Heart right ventricle (tissue), 16 donors: ENCODE results near the gene KLHDC8A. TPM values are rescaled to one million over a fixed set of nuclear protein-coding genes. Genes with fewer than 3 reads are reported as not detected.

Experiments
- ATAC-seq, 8 donors: fragments of 200-7000 bp; cut with Tn5 transposase; one replicate each; pipeline ENCODE4 v1.9.1; 2020; ENCODE audit warnings: mild to moderate bottlenecking in 8 of 8, moderate library complexity in 8 of 8, moderate number of reproducible peaks in 1 of 8
- DNase-seq, 2 donors: peaks; one replicate each; pipeline ENCODE4 v3.0.0-alpha.2; 2020
- H3K27ac ChIP-seq, 10 donors: fragments of 200-600 bp; sonication (generic) in 2 of 10; one replicate each; pipeline versions ENCODE4 v1.5.0 to v1.8.0; 2020 to 2022; ENCODE audit warnings: mild to moderate bottlenecking in 3 of 10
- H3K27me3 ChIP-seq, 7 donors: fragments of 200-600 bp; one replicate each; pipeline ENCODE4 v1.8.0; 2021 to 2022; ENCODE audit warnings: mild to moderate bottlenecking in 2 of 7
- H3K36me3 ChIP-seq, 9 donors: fragments of 200-600 bp; sonication (generic) in 1 of 9; one replicate each; pipeline versions ENCODE4 v1.5.0 to v1.8.0; 2020 to 2022; ENCODE audit warnings: mild to moderate bottlenecking in 2 of 9
- H3K4me1 ChIP-seq, 9 donors: fragments of 200-600 bp; sonication (generic) in 1 of 9; one replicate each; pipeline versions ENCODE4 v1.5.0 to v1.8.0; 2020 to 2022; ENCODE audit warnings: mild to moderate bottlenecking in 4 of 9
- H3K4me3 ChIP-seq, 10 donors: fragments of 200-600 bp; sonication (generic) in 2 of 10; one replicate each; pipeline versions ENCODE4 v1.5.0 to v1.8.0; 2020 to 2022; ENCODE audit warnings: mild to moderate bottlenecking in 7 of 10, moderate library complexity in 2 of 10
- H3K9me3 ChIP-seq, 11 donors: fragments of 200-600 bp in 10 of 11; sonication (generic) in 2 of 11; one replicate each; pipeline versions ENCODE4 v1.5.0 to v1.8.0; 2013 to 2022; ENCODE audit warnings: mild to moderate bottlenecking in 2 of 11, control low read depth in 1 of 11, moderate library complexity in 1 of 11
- WGBS, 2 donors: extraction: QIAGEN DNeasy Blood & Tissue Kit; methylation state at CpG; one replicate each; pipeline ENCODE4 v1.1.7; 2013; ENCODE audit warnings: inconsistent platforms in 1 of 2; 5-methylcytosine and 5-hydroxymethylcytosine counted together
- intact Hi-C, 10 donors: fragments of 100-400 bp; cut with DNase I; formaldehyde crosslinking; loops; one replicate each; pipeline versions ENCODE4 v1.11.1 to v1.14.2; 2022
- polyA plus RNA-seq, 2 donors: library from polyadenylated mRNA; stranded (reverse); fragments of 200-250 nt; gene quantifications; one replicate each; pipeline ENCODE4 v1.2.3, GENCODE V29; 2013
- total RNA-seq, 10 donors: library from RNA; stranded (reverse); fragmentation: NEBNext Ultra II Directional in 3 of 10; extraction: Animal tissue kit (Norgen Biotek cat#: 25700) in 3 of 10; gene quantifications; one replicate each; pipeline versions ENCODE4 v1.2.1 to v1.2.4, GENCODE V29; 2021 to 2023
- TF ChIP-seq, protein P1 (sequence below), 9 donors: fragments of 200-600 bp; sonication (generic) in 2 of 9; IDR thresholded peaks; one replicate each; pipeline versions ENCODE4 v1.5.0 to v1.8.0; 2021 to 2022; ENCODE audit warnings: antibody characterized with exemption in 9 of 9, mild to moderate bottlenecking in 5 of 9, moderate library complexity in 1 of 9
- donor health status: Arrhythmogenic right ventricular cardiomyopathy.
- donor health status: ischemic (EF 13 %, LVEDD 7.1; RV severe dilation, severe dysfunction).
- donor health status: healthy with polysubstance abuse.
- donor health status: DM: no; HTN: yes; CAD: no.
- donor health status: DM: no; HTN: no; CAD: no.
- donor health status: ischemic (EF 25% LVEDD 6.9; RV normal size, moderate dysfunction).
- donor health status: ischemic (EF 25% LVEDD 5.7; RV mildly dilated, moderate dysfunction).
- donor health status: healthy.
- donor health status: DM: yes; HTN: yes; CAD: no.
- donor health status: Ischemic cardiomyopathy.
- donor health status: ischemic (EF 35%, LVEDD 5.7; RV mildly dilated, moderate dysfunction).
- donor health status: nonischemic (EF 11% LVEDD 7.7; RV severe dilation, severe dysfunction).
- donor health status: DM: yes; HTN: yes; CAD: no.
- donor health status: PGD.
- donor health status: ischemic (EF 29% LVEDD 5.4; RV normal size, mild dysfunction).
- donor health status: nonischemic (EF 23%, LVEDD 6.1; RV moderate dilation, normal function).

KLHDC8A gene
- total and polyA plus RNA-seq, 12 donors: 0.15 to 0.16 TPM; not detected in 10

DNA sequence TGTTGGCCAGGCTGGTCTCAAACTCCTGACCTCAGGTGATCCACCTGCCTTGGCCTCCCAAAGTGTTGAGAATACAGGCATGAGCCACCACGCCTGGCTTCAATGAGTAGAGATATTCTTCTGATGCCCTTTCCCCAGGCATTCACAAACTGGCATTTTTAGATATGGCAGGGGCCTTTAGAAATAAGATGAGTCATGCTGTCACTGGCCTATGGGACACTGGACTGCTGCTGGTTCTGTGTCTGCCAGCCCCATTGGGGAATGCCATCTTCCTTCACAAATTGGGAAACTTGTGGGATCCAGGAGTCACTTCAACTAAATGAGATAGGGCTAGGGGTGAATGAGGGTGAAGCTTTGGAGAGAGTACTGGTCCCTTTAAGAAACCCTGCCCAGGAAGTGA lies 16.0 kb downstream of the KLHDC8A start:
- H3K27ac ChIP-seq: no peak overlapping the region
- H3K27me3 ChIP-seq: peaks cover 16 to 43% (median 30%) of the 10 kb centered on the region in 7 donors
- intact Hi-C loops: no loop called here
- ATAC-seq (peak in 1 of 8 donors; percentile 24), DNase-seq (no peak)
- no peaks in the 10 kb centered on the region for H3K9me3 ChIP-seq
- 92 to 100% methylated on average over 1 of the region's 1 CpG for WGBS, 2 donors
- H3K4me1 ChIP-seq: peaks cover 3 to 14% (median 13%) of the 10 kb centered on the region in 9 donors
- H3K4me3 ChIP-seq: no peak overlapping the region
- TF ChIP-seq, protein P1, sequence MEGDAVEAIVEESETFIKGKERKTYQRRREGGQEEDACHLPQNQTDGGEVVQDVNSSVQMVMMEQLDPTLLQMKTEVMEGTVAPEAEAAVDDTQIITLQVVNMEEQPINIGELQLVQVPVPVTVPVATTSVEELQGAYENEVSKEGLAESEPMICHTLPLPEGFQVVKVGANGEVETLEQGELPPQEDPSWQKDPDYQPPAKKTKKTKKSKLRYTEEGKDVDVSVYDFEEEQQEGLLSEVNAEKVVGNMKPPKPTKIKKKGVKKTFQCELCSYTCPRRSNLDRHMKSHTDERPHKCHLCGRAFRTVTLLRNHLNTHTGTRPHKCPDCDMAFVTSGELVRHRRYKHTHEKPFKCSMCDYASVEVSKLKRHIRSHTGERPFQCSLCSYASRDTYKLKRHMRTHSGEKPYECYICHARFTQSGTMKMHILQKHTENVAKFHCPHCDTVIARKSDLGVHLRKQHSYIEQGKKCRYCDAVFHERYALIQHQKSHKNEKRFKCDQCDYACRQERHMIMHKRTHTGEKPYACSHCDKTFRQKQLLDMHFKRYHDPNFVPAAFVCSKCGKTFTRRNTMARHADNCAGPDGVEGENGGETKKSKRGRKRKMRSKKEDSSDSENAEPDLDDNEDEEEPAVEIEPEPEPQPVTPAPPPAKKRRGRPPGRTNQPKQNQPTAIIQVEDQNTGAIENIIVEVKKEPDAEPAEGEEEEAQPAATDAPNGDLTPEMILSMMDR (IDR thresholded peaks at IDR 0.05): no peak
- H3K36me3 ChIP-seq: no peaks in the 10 kb centered on the region

DNA sequence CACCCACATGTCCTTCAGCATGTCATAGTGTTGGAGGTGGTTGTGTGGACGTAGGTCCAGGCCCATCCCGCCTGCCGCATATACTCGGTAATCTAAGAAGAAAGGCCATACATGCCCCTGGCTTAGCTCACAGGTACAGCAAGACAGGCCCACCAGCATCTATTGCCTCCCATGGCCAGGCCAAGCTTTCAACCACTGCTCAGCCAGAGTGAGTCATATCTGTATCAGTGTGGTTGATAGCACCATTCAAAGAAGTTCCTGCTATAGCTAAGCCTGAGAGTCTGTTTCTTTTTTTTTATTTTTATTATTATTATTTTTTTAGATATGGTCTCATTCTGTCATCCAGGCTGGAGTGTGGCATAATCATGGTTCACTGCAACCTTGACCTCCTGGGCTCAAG lies 17.0 kb downstream of the KLHDC8A start:
- no peaks in the 10 kb centered on the region for H3K36me3 ChIP-seq
- WGBS, 2 donors: 93 to 99% methylated on average over 4 of the region's 4 CpGs
- peaks cover 16 to 33% (median 22%) of the 10 kb centered on the region in 7 donors for H3K27me3 ChIP-seq
- peaks cover 3 to 14% (median 13%) of the 10 kb centered on the region in 9 donors for H3K4me1 ChIP-seq
- TF ChIP-seq, protein P1 (IDR thresholded peaks at IDR 0.05): no peak
- no peak overlapping the region for H3K4me3 ChIP-seq
- DNase-seq (no peak), ATAC-seq (no peak)
- intact Hi-C loops: loop anchor here in 1 of 10 donors (10.0 kb wide), 1 partner anchor 205 kb away; no protein-coding TSS in a partner anchor
- no peak overlapping the region for H3K27ac ChIP-seq
- H3K9me3 ChIP-seq: no peaks in the 10 kb centered on the region

DNA sequence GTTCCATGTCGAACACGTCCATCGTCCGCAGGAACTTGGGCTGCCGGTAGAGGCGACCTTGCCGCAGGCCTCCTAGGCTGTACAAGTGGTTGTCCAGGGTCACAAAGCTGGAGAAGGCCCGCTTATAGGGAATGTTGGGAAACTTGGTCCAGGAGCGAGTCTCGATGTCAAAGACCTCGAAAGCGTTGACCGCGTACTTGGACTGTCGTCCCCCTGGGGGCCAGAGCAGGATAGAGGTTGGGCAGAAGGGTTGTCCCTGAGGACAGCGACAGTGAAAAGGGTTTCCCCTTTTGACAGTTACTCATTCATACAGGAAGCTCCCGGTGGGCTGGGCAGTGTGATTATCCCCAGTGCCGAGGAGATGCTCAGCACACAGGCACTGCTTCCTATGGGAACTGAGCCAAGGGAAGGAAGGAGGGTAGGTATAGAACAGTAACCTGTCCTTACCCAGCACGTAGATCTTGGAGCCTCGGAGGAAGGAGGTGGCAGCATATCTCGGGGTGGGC lies 17.5 kb downstream of the KLHDC8A start:
- DNase-seq (no peak), ATAC-seq (no peak)
- intact Hi-C loops: loop anchor here in 1 of 10 donors (10.0 kb wide), 1 partner anchor 204 kb away; no protein-coding TSS in a partner anchor
- peaks cover 3 to 12% (median 10%) of the 10 kb centered on the region in 9 donors for H3K4me1 ChIP-seq
- peaks cover 13 to 28% (median 17%) of the 10 kb centered on the region in 7 donors for H3K27me3 ChIP-seq
- no peaks in the 10 kb centered on the region for H3K9me3 ChIP-seq
- H3K4me3 ChIP-seq: no peak overlapping the region
- 82 to 85% methylated on average over 21 of the region's 21 CpGs for WGBS, 2 donors
- TF ChIP-seq, protein P1 (IDR thresholded peaks at IDR 0.05): no peak
- no peak overlapping the region for H3K27ac ChIP-seq
- no peaks in the 10 kb centered on the region for H3K36me3 ChIP-seq

DNA sequence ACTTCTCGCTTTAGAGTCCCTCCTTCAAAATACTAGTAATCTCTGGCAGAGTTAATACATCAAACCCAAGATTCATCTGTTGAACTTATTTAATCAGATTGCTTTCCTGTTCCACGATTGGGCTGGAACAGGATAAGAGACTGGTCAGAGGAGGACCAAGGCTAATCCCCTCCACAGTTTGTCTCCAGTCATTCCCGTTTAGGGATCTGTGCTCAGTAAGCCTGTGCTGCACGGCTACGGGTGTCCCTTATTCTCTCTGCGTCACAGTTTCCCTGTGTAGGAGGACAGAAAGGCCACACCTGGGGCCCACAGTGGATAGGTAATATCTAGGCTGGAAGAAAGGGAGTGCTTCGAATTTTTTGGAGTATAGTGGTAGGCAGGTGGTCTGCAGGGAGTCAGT lies 18.7 kb downstream of the KLHDC8A start:
- no peaks in the 10 kb centered on the region for H3K36me3 ChIP-seq
- intact Hi-C loops: loop anchor here in 1 of 10 donors (10.0 kb wide), 1 partner anchor 203 kb away; no protein-coding TSS in a partner anchor
- H3K4me3 ChIP-seq: no peak overlapping the region

More for the DNA sequence above, 18.7 kb downstream of the KLHDC8A start:
- DNase-seq: no peak
- TF ChIP-seq, protein P1 (IDR thresholded peaks at IDR 0.05): no peak
- ATAC-seq: no peak
- no peak overlapping the region for H3K27ac ChIP-seq
- WGBS, 2 donors: 63 to 70% methylated on average over 7 of the region's 7 CpGs
- no peaks in the 10 kb centered on the region for H3K4me1 ChIP-seq
- H3K27me3 ChIP-seq: peaks cover 2 to 16% (median 5%) of the 10 kb centered on the region in 7 donors
- no peaks in the 10 kb centered on the region for H3K9me3 ChIP-seq
